Measurements from ENCODE around the gene BTBD16.

The BTBD16 gene

GRCh38 chr10:122376364-122376961, 105.4 kb downstream of the BTBD16 start:
- no peak for DNase-seq

- DNase-seq = no peak
These were observed 107.9 kb downstream of the BTBD16 start for GRCh38 chr10:122379041-122379440.

DNA sequence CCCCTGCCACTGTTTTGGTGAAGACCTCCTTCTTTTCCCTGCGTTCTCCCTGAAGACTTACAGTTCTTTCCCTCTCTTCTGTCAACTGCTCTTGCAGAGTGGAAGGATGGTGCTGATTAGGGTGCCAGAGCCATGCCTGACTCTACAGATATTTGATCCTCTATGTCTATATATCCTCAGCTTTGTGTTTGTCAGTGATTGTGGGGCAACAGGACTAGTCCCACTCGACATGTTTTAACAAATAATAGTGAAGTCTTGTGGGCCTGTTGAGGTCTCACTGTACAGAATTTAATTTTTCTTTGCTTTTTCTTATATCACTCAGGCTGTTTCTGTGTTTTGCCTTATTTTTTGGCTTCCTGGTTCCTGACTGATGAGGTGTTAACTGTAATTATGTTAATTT, 108.4 kb downstream of the BTBD16 start:
- DNase-seq = no peak

DNA sequence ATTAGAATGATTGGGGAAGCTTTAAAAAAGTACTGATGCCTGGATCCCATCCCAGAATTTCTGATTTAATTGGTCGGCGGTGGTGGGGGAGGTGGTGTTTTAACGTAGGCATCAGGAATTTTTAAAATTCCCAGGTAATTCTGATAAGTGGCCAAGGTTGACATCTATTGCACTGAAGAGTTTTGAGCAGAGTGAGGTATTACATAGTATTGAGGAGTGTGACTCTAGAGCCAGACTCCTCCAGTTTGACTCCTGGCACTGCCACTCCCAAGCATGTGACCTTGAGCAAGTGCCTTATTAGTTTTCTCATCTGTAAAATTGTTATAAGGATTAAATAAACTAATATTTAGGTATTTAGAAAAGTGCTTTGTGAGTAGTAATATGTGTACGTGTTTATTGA, 109.6 kb downstream of the BTBD16 start:
- no peak for DNase-seq

- no peak for DNase-seq
These were observed 110.6 kb downstream of the BTBD16 start for GRCh38 chr10:122381680-122382079.

GRCh38 chr10:122386514-122386913, 115.4 kb downstream of the BTBD16 start:
- DNase-seq = no peak

DNA sequence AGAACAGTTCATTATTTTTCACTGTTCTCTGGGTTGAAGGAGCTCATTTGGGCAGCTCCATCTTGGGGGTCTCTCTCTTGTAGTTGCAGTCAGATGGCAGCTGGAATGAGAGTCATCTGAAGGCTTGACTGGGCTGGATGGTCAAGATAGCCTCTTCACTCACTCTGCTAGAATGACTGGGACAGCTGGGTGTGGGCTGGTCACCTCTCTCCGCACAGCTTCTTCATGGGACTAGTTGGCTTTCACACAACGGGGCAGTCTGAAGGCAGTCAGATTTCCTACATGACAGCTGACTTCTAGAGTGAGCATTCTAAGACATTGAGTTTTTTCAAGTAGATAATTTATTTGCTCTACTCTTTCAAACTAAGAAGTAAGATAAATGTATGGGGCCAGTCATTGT, 116.5 kb downstream of the BTBD16 start:
- DNase-seq = no peak
